GM18526 (cell line): ENCODE data around the gene ANKS3.

Source experiments
- POLR2A ChIP-seq: IDR thresholded peaks from 3 replicates; pipeline ENCODE4 v1.6.1; 2011; ENCODE audit not compliant: insufficient read length; ENCODE audit errors: extremely low read depth

ANKS3 gene

DNA sequence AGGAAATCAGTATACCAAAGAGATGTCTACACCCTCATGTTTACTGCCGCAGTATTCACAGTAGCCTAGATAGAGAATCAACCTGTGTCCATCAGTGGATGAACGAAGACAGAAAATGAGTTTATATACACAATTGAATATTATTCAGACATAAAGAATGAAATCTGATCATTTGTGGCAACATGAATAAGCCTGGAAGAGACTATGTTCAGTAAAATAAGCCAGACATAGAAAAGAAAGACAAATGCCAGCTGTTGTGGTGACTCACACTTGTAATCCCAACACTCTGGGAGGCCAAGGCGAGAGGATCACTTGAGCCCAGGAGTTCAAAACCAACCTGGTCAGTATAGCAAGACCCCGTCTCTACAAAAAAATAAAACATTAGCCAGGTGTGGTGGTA lies 24.6 kb downstream of the ANKS3 start:
- TF ChIP-seq POLR2A: no peak

DNA sequence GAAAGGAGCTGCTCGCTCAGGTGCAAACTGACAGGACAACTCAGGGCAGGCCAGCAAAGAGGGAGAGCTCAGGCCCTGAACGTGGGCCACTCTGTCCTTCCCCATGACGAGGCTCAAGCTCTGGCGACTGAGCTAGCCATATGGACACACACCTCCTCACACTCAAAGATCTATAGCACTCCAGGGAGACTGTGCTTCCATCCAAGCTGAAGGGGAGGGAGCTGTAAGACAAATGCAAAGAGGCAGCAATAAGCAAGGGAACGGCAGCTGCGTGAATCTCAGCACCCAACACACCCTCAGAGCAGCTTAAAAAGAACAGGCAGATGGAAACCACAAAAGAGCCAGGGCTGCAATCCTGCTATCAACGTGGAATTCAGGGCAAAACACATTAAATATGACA lies 27.2 kb downstream of the ANKS3 start:
- no peak for TF ChIP-seq POLR2A

DNA sequence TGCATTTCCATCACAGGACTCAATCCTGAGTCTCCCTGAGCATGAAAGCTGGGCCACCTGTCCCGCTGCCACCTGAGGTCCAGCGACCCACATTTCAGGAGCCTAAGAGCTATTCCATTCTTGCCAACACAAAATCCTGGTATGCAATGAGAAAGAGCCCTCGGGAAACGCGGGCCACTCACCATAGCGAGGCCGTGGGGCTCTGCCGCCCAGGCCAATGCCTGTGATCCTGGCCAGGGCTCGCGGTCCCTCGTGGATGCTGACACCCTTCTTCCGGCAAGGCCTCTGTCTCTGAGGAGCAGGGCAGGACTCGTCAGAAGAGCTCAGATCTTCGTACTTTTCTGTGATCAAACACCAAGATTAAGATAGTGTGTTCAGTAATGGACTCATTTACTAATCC lies 29.2 kb downstream of the ANKS3 start:
- no peak for TF ChIP-seq POLR2A

DNA sequence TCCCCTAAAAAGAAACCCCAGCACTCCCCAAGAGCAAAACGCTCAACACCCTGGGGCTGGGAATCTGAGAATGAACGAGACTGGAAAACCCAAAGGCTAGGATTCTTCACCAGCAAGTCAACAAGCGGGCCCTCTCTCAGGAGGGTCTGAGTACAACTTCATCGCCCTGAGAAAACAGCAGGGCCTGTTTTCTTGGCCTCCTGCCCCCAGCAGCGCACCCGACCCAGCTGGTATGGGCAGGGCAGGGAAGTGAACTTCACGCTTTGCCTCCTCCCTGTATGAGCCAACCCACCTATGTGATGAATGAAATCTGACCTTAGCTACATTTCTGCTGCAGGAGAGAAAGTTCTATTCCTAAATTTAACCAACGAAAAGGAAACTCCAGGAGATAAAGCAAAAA lies 29.6 kb downstream of the ANKS3 start:
- TF ChIP-seq POLR2A: no peak

DNA sequence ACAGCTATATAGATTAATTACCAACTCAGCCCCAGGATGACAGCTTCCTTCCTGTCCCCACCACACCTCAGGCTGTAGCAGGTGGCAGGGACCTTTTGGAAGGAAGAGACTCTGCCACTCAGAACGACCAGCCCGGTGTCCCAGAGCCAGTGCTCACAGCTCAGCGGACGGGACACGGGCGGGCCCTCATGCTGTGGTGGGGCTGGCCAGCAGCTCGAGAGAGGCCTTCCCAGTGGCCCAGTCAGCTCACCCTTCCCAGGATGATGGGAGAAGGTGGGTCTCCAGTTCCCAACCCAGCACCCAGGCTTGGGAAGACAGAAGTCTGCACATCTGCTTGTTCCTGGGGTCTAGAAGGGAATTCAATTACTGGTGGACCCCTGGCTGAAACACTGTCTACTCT lies 30.2 kb downstream of the ANKS3 start:
- TF ChIP-seq POLR2A: no peak

DNA sequence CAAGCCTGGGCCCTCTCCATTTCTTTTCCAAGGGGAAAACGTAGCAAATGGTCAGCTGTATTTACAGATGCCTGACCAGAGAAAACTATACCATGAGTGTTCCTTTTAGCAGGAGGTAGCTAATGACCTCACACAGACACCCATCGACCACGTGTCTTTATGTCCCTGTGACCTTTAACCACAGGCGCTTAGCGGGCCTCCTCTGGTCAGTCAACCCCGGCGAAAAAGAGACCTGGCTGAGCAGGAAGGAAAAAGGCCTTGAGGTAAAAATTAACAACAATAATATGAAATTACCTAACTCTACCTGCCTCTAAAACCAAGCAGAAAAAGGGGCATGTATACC lies 31.6 kb downstream of the ANKS3 start:
- no peak for TF ChIP-seq POLR2A

DNA sequence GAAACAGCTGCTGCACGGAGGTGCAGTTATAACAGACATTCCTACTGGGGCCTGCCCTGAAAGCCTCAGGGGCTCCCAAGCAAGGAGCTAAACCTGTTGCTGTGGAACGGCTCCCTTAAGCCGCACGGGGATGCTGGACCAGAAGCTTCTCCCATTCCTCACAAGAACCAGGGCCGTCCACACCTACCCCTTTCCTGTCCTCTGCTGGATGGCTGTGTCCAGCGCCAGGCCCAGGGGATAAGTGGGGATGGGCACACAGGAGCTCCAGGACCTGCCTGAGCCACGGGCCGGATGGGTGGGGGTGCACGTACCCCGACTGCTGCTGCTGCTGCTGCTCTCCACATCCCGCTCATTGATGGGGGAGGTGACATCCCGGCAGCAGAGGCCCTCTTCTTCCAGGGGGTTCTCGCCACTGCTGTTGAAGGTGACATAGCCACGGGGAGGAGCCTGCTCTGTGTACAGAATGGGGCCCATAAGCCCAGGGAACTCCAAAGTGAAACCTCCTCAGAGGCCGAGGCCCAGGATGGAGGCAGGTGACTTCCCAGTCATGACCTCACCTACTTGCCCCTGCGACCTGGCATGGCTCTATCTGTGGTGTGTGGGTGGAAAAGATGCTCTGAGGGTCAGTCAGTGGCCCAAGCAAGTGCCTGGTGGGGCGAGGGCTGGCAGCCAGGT lies 32.1 kb downstream of the ANKS3 start:
- no peak for TF ChIP-seq POLR2A

DNA sequence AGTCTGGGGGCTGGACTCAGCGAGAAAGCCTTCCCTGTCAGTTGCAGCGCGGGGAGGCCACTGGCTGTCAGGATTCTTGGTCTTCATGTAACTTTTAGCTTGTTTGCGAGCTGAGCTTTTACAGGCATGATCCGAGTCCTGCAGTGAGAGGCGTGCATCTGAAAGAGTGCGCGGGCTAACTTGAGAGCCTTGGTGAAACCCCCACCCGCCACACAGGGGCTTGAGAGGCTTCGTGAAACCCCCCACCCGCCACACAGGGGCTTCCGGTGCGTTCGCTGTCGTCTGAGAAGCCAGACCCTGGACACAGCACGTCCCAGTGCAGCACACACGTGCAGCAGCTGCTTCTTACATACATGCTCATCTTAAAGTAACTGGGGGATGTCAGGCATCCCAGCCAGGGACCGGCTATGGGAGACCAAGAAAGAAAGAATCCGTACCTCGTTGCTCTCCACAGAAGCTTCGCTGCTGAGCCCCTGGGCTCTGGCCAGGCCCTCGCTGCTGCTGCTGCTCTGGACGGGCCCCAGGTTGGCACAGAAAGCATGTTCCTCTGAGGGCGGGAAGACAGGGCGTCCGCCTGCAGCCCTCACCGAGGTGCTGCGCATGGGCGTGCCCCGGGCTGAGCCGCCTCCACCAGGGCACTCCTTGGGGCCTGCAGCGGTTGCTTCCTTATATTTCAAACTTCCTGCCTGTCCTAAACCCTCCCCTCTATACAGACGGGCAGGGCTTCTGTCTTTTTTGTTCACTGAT lies 32.9 kb downstream of the ANKS3 start:
- TF ChIP-seq POLR2A: no peak

DNA sequence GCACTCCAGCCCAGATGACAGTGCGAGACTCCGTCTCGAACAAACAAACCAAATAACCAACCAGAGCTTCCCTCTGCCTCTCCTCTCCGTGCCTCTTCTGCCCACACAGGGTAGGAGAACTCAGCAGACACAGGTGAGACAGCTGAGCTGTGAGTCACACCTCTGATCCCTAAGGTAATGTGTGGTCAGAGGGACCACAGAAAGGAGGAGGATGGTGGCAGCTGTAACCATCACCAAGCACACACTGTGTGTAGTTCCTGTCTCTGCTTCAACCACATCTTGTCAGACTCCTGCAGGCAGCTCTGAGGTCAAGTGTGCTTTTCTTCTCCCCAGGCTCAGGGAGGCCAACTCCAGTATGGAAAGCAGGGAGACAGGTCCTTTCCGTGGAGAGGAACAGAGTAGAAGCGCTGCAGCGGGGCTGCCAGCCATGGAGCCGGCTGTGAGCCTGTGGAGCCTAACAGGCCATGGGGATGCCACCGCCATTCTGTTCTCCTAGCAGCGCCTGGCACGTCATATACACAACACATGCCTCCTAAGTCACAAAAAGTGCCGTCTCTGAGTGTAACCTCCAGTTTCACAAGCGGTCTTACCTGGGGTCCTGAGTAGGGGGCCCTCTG lies 33.6 kb downstream of the ANKS3 start:
- no peak for TF ChIP-seq POLR2A

DNA sequence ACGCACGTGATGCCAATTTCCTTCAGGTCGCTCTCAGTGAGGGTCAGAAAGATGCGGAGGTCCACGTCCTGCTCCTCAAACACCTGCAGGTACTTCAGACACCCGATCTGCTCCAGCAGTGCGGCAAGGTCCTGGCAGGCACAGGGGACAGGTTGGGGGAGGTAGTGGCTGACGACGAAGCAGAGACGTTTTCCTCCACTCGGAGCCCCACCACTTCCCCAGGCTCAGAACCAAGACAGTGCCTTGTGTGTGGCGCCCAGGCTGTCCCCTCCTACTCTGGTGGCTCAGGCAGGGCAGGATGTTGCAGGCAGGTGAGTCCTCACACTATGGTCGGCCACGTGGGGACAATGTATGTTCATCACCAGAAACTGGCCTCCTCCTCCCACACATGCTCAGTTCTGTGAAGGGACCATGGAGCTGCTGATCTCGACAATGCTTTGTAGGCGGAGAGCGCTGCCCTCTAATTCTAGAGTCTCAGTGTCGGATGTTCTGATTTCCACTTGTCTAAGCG lies 35.0 kb downstream of the ANKS3 start:
- TF ChIP-seq POLR2A: no peak

DNA sequence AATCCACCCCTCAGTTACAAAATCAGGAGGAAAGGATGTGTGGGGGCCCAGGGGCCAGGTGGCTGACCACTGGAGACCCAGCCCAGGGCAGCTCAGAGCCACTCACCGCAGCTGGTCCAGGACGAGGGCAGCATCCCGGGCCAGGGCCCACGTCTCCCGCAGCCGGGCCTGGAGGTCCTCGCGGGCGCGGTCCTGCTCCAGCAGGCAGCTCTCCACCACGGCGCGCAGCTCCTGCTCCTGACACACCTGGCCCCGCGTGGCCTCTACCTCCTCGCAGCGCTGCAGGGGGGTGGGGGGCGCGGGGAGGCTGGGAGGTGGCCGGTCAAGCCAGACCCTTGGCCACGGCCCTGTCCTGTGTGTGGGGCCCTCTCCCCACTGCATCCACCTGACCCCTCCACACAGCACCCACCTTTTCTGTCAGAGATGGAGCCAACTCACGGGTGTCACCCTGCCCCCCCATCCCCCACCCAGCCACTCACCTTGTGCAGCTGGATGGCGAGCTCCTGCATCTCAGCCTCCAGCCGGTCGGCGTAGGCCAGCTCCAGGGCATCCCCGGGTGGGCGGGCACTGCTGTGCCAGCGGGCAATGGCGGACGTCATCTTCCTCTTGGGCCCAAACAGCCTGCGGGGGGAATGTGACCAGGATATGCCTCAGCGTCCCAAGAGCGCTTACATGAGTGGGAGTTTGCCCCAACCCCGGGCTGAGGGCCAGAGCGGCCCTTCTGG lies 35.6 kb downstream of the ANKS3 start:
- no peak for TF ChIP-seq POLR2A

DNA sequence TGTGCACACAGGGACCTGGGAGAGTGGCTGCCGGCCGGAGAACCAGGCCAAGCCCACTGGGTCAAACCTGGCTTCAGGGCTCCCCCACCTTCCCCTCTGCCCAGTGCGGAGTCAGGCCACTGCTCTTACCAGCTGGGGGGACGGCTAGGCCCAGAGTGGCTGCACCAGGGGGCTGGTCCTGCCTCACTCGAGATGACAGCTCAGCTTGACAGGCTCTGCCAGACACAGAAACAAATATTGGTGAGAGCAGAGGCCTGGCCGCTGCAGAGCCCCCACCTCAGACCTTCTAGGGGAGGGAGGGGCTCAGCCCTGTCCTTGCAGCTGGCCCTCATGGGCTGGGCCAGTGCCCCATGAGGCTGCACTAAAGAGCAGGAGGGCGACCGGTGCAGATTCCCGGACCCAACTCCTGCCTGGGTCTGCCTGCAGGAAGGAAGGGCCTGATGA lies 36.2 kb downstream of the ANKS3 start:
- no peak for TF ChIP-seq POLR2A

DNA sequence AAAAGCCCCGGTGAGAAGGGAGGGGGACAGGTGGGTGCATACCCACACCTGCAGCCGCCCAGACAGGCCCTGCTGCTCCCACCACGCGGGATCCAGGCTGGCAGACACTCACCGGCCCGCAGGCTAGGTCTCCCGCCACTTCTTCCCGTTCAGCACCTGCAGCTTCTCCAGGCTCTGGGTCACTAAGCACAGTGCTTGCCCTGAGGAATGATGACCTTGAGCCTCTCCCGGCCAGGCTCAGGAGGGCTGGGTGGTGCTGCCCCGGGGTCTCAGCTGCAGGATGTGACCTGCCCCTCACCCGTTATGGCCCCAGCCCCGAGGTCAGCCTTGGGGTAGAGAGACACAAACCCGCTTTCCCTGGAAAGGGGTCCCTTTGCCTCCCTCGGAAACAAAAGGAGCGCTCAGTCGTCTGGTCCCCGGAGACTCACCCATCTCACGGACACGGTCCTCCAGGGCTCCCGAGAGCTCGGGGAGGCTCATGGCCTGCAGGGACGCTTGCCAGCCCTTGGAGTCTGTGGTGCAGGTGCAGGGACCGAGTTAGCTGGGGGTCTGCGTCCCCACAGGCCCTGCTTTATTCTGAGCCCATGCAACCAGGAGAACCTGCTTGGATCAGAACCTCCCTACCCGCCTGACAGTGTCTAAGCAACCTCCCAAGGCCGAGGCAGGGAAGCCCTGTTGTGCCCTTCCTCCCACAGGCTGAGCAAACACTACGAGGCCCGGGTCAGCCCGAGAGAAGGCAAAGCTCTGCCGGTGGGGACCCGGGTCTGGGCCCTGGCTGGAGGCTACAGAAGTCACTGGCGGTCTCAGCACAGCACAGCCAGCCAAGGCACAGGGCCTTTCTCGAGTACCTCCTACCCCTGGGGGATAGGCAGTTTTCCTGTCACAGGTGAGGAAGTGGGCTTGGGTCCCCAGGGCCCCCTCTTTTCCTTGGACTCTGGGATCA lies 36.9 kb downstream of the ANKS3 start:
- TF ChIP-seq POLR2A: no peak

DNA sequence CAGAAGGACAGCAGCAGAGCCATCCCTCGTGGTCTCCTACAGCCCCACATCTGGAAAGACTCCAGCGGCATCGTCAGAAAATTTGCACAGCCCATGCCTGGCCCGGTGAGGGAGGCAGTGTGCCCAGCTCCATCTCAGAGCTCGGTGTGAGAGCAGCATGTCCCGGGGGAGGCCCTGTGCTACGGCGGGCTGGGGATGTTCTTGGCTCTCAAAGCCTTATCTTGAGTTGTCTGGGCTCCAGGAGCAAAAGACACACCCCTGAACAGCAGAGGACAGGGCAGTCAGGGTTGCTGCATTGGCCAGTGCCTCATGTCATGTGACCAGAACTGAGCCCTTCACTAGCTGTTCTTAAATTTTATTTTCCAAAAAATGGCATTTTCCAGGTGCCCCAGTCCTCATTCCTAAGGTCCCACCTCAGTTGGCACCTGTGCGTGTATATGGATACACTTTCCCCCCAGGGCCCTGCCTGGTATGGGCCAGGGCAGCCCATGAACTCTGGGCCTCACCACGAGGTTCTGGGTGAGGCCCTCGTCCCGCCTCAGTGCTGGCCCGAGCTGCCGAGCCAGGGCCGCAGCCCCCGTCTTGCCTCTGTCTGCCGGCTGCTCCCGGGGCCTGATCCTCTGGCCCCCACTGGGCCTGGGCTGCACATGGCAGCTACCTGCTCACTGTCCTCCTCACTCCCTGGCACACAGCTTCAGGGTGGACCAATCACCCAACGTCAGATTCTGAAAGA lies 37.7 kb downstream of the ANKS3 start:
- TF ChIP-seq POLR2A: no peak
